Measurements from ENCODE around the gene UBASH3B. TPM values are rescaled to one million over a fixed set of nuclear protein-coding genes. Genes with fewer than 3 reads are reported as not detected.

Gene UBASH3B
- total RNA-seq, 1 experiment from 2014 or later: 9.4 TPM

DNA sequence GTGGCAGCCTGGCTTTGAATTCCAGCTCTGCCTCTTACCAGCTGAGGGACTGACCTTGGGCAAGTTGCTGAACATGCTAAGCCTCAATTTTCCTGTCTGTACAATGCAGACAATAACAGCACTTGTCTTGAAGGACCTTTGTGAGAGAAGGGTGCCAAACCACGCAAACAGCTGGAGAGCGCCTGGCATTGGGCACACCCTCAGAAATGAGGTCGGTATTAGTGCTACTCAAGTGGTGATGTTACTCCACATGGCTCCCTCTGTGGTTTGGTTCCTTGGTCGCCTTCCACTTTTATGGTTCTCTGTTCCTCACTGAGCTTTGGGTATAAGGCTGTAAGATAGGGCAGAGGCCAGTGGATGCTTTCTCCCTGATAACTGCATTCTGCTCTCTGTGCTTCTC is 8.2 kb downstream of the UBASH3B start:
- no peaks in the 10 kb centered on the region for H3K27me3 ChIP-seq
- peaks cover 23% of the 10 kb centered on the region for H3K36me3 ChIP-seq
- H3K4me3 ChIP-seq: no peak overlapping the region
- H3K9me3 ChIP-seq: no peaks in the 10 kb centered on the region
- peak; percentile 64 for DNase-seq

- Histone ChIP-seq H3K27me3 (no peaks in the 10 kb centered on the region), H3K36me3 (peaks cover 26% of the 10 kb centered on the region), H3K9me3 (no peaks in the 10 kb centered on the region), H3K4me3 (no peak overlapping the region)
- DNase-seq: no peak
Measured at GRCh38 chr11:122664188-122664587, 8.7 kb downstream of the UBASH3B start.

GRCh38 chr11:122665861-122666260 is 10.3 kb downstream of the UBASH3B start:
- no peak for DNase-seq
- H3K27me3 ChIP-seq: no peaks in the 10 kb centered on the region
- H3K36me3 ChIP-seq: peaks cover 34% of the 10 kb centered on the region
- H3K9me3 ChIP-seq: no peaks in the 10 kb centered on the region
- no peak overlapping the region for H3K4me3 ChIP-seq

- Histone ChIP-seq H3K36me3 (peaks cover 36% of the 10 kb centered on the region), H3K27me3 (no peaks in the 10 kb centered on the region), H3K4me3 (no peak overlapping the region), H3K9me3 (no peaks in the 10 kb centered on the region)
- no peak for DNase-seq
Measured at GRCh38 chr11:122666743-122667142, 11.2 kb downstream of the UBASH3B start.

GRCh38 chr11:122668562-122669090 is 13.1 kb downstream of the UBASH3B start:
- H3K9me3 ChIP-seq: no peaks in the 10 kb centered on the region
- no peaks in the 10 kb centered on the region for H3K27me3 ChIP-seq
- no peak for DNase-seq
- no peak overlapping the region for H3K4me3 ChIP-seq
- peaks cover 33% of the 10 kb centered on the region for H3K36me3 ChIP-seq

GRCh38 chr11:122670131-122670530 is 14.6 kb downstream of the UBASH3B start:
- H3K36me3 ChIP-seq: peaks cover 31% of the 10 kb centered on the region
- DNase-seq: no peak
- H3K9me3 ChIP-seq: no peaks in the 10 kb centered on the region
- no peak overlapping the region for H3K4me3 ChIP-seq
- no peaks in the 10 kb centered on the region for H3K27me3 ChIP-seq

GRCh38 chr11:122671400-122671891 is 15.9 kb downstream of the UBASH3B start:
- Histone ChIP-seq H3K36me3 (peaks cover 27% of the 10 kb centered on the region), H3K27me3 (no peaks in the 10 kb centered on the region), H3K9me3 (no peaks in the 10 kb centered on the region), H3K4me3 (no peak overlapping the region)
- DNase-seq: no peak

DNA sequence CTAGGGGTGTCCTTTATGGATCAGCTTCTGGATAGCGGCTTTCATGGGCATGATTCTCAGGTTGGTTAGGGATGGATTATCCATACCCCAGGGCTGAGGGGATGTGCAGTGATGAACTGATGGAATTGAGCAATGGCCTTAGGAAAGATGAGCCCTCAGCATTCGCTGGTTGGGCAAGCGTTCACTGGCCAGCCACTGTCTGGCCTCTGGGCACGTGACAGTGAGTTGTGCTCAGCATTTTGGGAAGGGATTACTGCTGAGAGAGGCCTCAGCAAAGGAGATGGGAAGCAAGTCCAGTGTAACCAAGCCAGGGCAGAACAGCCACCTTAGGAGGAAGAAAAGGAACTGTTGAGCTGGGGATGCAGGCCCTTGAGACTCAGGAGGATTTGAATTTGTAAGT is 17.4 kb downstream of the UBASH3B start:
- Histone ChIP-seq H3K4me3 (no peak overlapping the region), H3K27me3 (no peaks in the 10 kb centered on the region), H3K9me3 (no peaks in the 10 kb centered on the region), H3K36me3 (peaks cover 27% of the 10 kb centered on the region)
- DNase-seq: no peak

GRCh38 chr11:122673701-122674100 is 18.2 kb downstream of the UBASH3B start:
- no peak for DNase-seq
- Histone ChIP-seq H3K27me3 (no peaks in the 10 kb centered on the region), H3K9me3 (no peaks in the 10 kb centered on the region), H3K36me3 (peaks cover 21% of the 10 kb centered on the region), H3K4me3 (no peak overlapping the region)

GRCh38 chr11:122676638-122677037 is 21.1 kb downstream of the UBASH3B start:
- no peaks in the 10 kb centered on the region for H3K27me3 ChIP-seq
- H3K4me3 ChIP-seq: no peak overlapping the region
- no peak for DNase-seq
- H3K9me3 ChIP-seq: no peaks in the 10 kb centered on the region
- peaks cover 7% of the 10 kb centered on the region for H3K36me3 ChIP-seq

- peaks cover 5% of the 10 kb centered on the region for H3K36me3 ChIP-seq
- H3K27me3 ChIP-seq: no peaks in the 10 kb centered on the region
- no peak for DNase-seq
- no peaks in the 10 kb centered on the region for H3K9me3 ChIP-seq
- H3K4me3 ChIP-seq: no peak overlapping the region
Measured at GRCh38 chr11:122677256-122677655, 21.7 kb downstream of the UBASH3B start.

- H3K27me3 ChIP-seq: no peaks in the 10 kb centered on the region
- DNase-seq: no peak
- H3K9me3 ChIP-seq: no peaks in the 10 kb centered on the region
- H3K36me3 ChIP-seq: peaks cover 5% of the 10 kb centered on the region
- no peak overlapping the region for H3K4me3 ChIP-seq
Measured at GRCh38 chr11:122678406-122678805, 22.9 kb downstream of the UBASH3B start.

GRCh38 chr11:122679466-122679865 is 23.9 kb downstream of the UBASH3B start:
- DNase-seq: no peak
- no peaks in the 10 kb centered on the region for H3K9me3 ChIP-seq
- peaks cover 5% of the 10 kb centered on the region for H3K36me3 ChIP-seq
- no peaks in the 10 kb centered on the region for H3K27me3 ChIP-seq
- no peak overlapping the region for H3K4me3 ChIP-seq

GRCh38 chr11:122681070-122681469 is 25.5 kb downstream of the UBASH3B start:
- H3K27me3 ChIP-seq: no peaks in the 10 kb centered on the region

DNA sequence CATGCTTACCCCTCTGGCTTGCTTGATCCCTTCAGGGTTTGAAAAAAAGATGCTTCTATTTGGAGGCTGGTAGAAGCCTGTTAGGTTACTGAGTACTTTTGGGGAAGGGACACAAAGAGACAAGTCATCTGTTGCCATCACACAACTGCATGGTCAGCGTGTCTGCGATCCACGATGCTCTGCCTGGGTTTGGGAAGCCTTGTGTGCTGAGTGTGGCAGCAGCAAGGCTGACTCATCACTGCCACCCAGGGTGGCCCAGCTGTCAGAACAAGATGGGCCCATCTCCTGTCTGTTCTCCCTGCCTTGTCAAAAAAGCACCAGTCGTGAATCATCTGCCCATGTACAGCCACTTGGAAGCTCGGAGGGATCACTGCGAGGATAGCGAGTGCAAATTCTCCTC is 26.2 kb downstream of the UBASH3B start:
- no peaks in the 10 kb centered on the region for H3K27me3 ChIP-seq

More at GRCh38 chr11:122681070-122681469, 25.5 kb downstream of the UBASH3B start:
- Histone ChIP-seq H3K36me3 (no peaks in the 10 kb centered on the region; the same call in 1 of the 2 replicates), H3K9me3 (no peaks in the 10 kb centered on the region), H3K4me3 (no peak overlapping the region)
- DNase-seq: no peak

GRCh38 chr11:122682464-122682863 is 26.9 kb downstream of the UBASH3B start:
- Histone ChIP-seq H3K9me3 (no peaks in the 10 kb centered on the region), H3K27me3 (no peaks in the 10 kb centered on the region), H3K4me3 (no peak overlapping the region), H3K36me3 (no peaks in the 10 kb centered on the region; the same call in none of the 2 replicates)
- no peak for DNase-seq

More for the DNA sequence above, 26.2 kb downstream of the UBASH3B start:
- Histone ChIP-seq H3K9me3 (no peaks in the 10 kb centered on the region), H3K4me3 (no peak overlapping the region), H3K36me3 (no peaks in the 10 kb centered on the region; the same call in none of the 2 replicates)
- DNase-seq: peak; percentile 52

DNA sequence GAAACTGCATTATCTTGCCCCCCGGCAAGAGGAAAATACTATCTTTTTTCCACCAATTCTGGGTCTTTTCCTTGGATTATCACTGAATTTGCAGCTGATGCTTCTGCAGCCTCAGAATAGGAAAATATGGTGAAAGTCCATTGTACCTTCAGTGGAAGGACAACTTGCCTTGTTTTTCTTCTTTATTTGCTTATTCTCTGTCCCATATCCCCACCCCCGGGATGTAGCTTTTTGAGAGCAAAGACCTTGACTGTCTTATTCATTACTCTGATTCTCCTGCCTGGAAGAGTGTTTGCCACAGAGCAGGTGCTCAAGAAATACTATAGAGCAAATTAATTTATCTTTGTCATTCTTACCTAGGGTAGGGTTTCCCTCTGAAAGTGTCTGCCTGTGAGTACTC is 29.5 kb downstream of the UBASH3B start:
- DNase-seq: no peak
- Histone ChIP-seq H3K27me3 (no peaks in the 10 kb centered on the region), H3K4me3 (no peak overlapping the region), H3K9me3 (no peaks in the 10 kb centered on the region), H3K36me3 (no peaks in the 10 kb centered on the region; the same call in none of the 2 replicates)

GRCh38 chr11:122686111-122686510 is 30.6 kb downstream of the UBASH3B start:
- no peaks in the 10 kb centered on the region; the same call in none of the 2 replicates for H3K36me3 ChIP-seq
- no peak for DNase-seq
- no peak overlapping the region for H3K4me3 ChIP-seq
- no peaks in the 10 kb centered on the region for H3K27me3 ChIP-seq
- H3K9me3 ChIP-seq: no peaks in the 10 kb centered on the region
